SK-N-SH (cell line): Measurements from ENCODE around the gene MYD88. TPM values are rescaled to one million over a fixed set of nuclear protein-coding genes. Genes with fewer than 3 reads are reported as not detected.

Source experiments
- CTCF ChIA-PET: fragments of 300-600, 350-600 bp; formaldehyde crosslinking; extraction: SDS; loops from one replicate; lab custom pipeline; 2021; lab: Yijun Ruan, JAX
- POLR2A ChIA-PET: fragments of 350-600 bp; sonication (Branson Sonifier 250); formaldehyde crosslinking; extraction: SDS; loops from one replicate; lab custom pipeline; 2020; ENCODE audit warnings: antibody characterized with exemption, inconsistent platforms; lab: Yijun Ruan, JAX
- DNase-seq: peaks from one replicate; pipeline ENCODE4 v3.0.0; 2012
- H2AFZ ChIP-seq: fragments of 200-600 bp; sonication (generic); 2 replicates; pipeline ENCODE4 v1.8.1; 2016; ENCODE audit warnings: antibody characterized with exemption, mild to moderate bottlenecking, low read depth
- H3F3A ChIP-seq: fragments of 200-600 bp; sonication (generic); replicated peaks from 2 replicates; pipeline ENCODE3; 2016; ENCODE audit warnings: antibody characterized with exemption, mild to moderate bottlenecking; ENCODE audit not compliant: insufficient read depth
- H3K27ac ChIP-seq, 2 experiments: fragments of 200-500 bp in 1 of 2; fragments of 200-600 bp in 1 of 2; sonication (Bioruptor generic) in 1 of 2; sonication (generic), shearing (Covaris generic) in 1 of 2; 2 replicates each; pipeline versions ENCODE4 v1.5.1 to v1.6.1; 2014 to 2016; ENCODE audit warnings: low read depth in 2 of 2, inconsistent platforms in 1 of 2, low read length in 1 of 2, mild to moderate bottlenecking in 1 of 2, mixed read lengths in 1 of 2
- H3K27me3 ChIP-seq: fragments of 200-600 bp; sonication (generic), shearing (Covaris generic); 2 replicates; pipeline ENCODE4 v1.6.1; 2016; ENCODE audit warnings: mixed run types; ENCODE audit not compliant: insufficient read depth
- H3K36me3 ChIP-seq, 2 experiments: fragments of 200-500 bp in 1 of 2; fragments of 200-600 bp in 1 of 2; sonication (Bioruptor generic) in 1 of 2; sonication (generic) in 1 of 2; replicated peaks in 1 of 2; 2 replicates each; pipeline versions ENCODE3 to v1.5.1; 2014 to 2016; ENCODE audit warnings: low read length in 1 of 2, mild to moderate bottlenecking in 1 of 2; ENCODE audit not compliant: insufficient read depth in 2 of 2, control insufficient read depth in 1 of 2
- H3K4me1 ChIP-seq, 2 experiments: fragments of 200-500 bp in 1 of 2; fragments of 200-600 bp in 1 of 2; sonication (Bioruptor generic) in 1 of 2; sonication (generic), shearing (Covaris generic) in 1 of 2; 2 replicates each; pipeline versions ENCODE4 v1.5.1 to v1.6.1; 2014 to 2016; ENCODE audit warnings: low read depth in 1 of 2, low read length in 1 of 2, mixed run types in 1 of 2; ENCODE audit not compliant: insufficient read depth in 2 of 2, control insufficient read depth in 1 of 2
- H3K4me2 ChIP-seq: fragments of 200-600 bp; sonication (generic), shearing (Covaris generic); 2 replicates; pipeline ENCODE4 v1.6.1; 2017; ENCODE audit warnings: mixed run types
- H3K4me3 ChIP-seq, 2 experiments: fragments of 200-500 bp in 1 of 2; fragments of 200-600 bp in 1 of 2; sonication (Bioruptor generic) in 1 of 2; sonication (generic), shearing (Covaris generic) in 1 of 2; 2 replicates each; pipeline versions ENCODE4 v1.5.1 to v1.8.1; 2014 to 2016; ENCODE audit warnings: low read depth in 2 of 2, inconsistent platforms in 1 of 2, low read length in 1 of 2, mild to moderate bottlenecking in 1 of 2, mixed read lengths in 1 of 2, moderate library complexity in 1 of 2
- H3K79me2 ChIP-seq: fragments of 200-600 bp; sonication (generic); 2 replicates; pipeline ENCODE4 v1.8.1; 2017; ENCODE audit warnings: mild to moderate bottlenecking; ENCODE audit not compliant: insufficient read depth
- H3K9ac ChIP-seq: fragments of 200-600 bp; sonication (generic); 2 replicates; pipeline ENCODE4 v1.6.1; 2017; ENCODE audit warnings: mixed run types
- H3K9me2 ChIP-seq: fragments of 200-600 bp; sonication (generic); 2 replicates; pipeline ENCODE4 v1.6.1; 2017; ENCODE audit warnings: mixed run types
- H3K9me3 ChIP-seq: fragments of 200-600 bp; sonication (generic); 2 replicates; pipeline ENCODE4 v1.6.1; 2017; ENCODE audit warnings: mixed run types, mild to moderate bottlenecking, moderate library complexity
- H4K20me1 ChIP-seq: fragments of 200-600 bp; sonication (generic); 2 replicates; pipeline ENCODE4 v1.6.1; 2017; ENCODE audit warnings: mild to moderate bottlenecking, mixed run types; ENCODE audit not compliant: insufficient read depth
- ELF1 ChIP-seq: IDR thresholded peaks from 2 replicates; pipeline ENCODE4 v1.4.0; 2012
- GABPA ChIP-seq: IDR thresholded peaks from 2 replicates; pipeline ENCODE4 v1.4.0; 2012; ENCODE audit warnings: low read depth, mild to moderate bottlenecking
- MEF2A ChIP-seq: IDR thresholded peaks from 2 replicates; pipeline ENCODE4 v1.4.0; 2012; ENCODE audit warnings: low read depth, borderline replicate concordance
- RCOR1 ChIP-seq: fragments of 150-350 bp; IDR thresholded peaks from 2 replicates; pipeline ENCODE4 v1.6.1; 2017; ENCODE audit warnings: antibody characterized with exemption, low read length
- RFX5 ChIP-seq: IDR thresholded peaks from 2 replicates; pipeline ENCODE4 v1.6.1; 2012; ENCODE audit warnings: mild to moderate bottlenecking, improper control_type of control experiment, low read length
- WGBS: methylation state at CpG from one replicate; pipeline ENCODE4 v1.1.6; 2017; ENCODE audit warnings: low lambda C conversion rate; 5-methylcytosine and 5-hydroxymethylcytosine counted together
- polyA plus RNA-seq, 3 experiments: library from polyadenylated mRNA; depleted of rRNA; stranded (reverse); fragments of >200 nt; gene quantifications; 2 replicates each; pipeline ENCODE4 v1.2.3, GENCODE V29; 2012
- TF ChIP-seq, protein P1 (sequence below): IDR thresholded peaks from 2 replicates; pipeline ENCODE4 v1.4.0; 2012; ENCODE audit warnings: low read depth, borderline replicate concordance
- TF ChIP-seq, protein P2 (sequence below): IDR thresholded peaks from 2 replicates; pipeline ENCODE4; 2012
- TF ChIP-seq, protein P3 (sequence below): IDR thresholded peaks from 2 replicates; pipeline ENCODE4 v1.4.0; 2012; ENCODE audit warnings: low read depth
- TF ChIP-seq, protein P4 (sequence below): IDR thresholded peaks from 2 replicates; pipeline ENCODE4 v1.6.1; 2012; ENCODE audit warnings: mild to moderate bottlenecking, low read depth, low read length, moderate library complexity

Gene MYD88
- polyA plus RNA-seq, 1 of the 3 experiments (the other 2 are of a cell fraction) = 24.0 TPM

DNA sequence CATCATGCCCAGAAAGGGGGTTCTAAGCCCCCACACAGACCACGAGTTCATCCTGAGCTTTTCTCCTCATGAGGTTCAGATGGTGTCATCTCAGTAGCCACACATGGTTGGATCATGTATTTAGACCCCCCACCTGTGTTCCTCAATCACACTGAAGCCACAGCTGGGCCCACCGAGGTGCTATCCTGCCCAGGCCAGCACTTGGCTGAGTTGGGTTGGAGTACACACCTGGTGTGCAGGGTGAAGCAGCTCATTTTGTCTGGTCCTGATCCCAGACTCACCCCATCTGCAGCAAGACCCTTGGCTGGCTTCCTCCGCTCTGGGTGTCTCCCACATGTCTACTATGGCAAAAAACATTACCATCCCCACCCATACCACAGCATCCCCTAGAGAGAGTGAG lies 43.5 kb upstream of the MYD88 start:
- H3K9me3 ChIP-seq = no peaks in the 10 kb centered on the region
- H3K27ac ChIP-seq = no peak overlapping the region
- H3K4me3 ChIP-seq = no peak overlapping the region
- WGBS = 9% methylated on average over 3 of the region's 3 CpGs
- CTCF ChIA-PET = interaction anchor here (1.0 to 2.8 kb wide), 2 partner anchors 24 to 385 kb away, joined by 3 to 11 read pairs; no protein-coding TSS in a partner anchor
- no peak for DNase-seq
- peaks cover 13% of the 10 kb centered on the region; the same call in 1 of the 2 replicates for H3K27me3 ChIP-seq
- no peak overlapping the region for H3K9ac ChIP-seq
- no peaks in the 10 kb centered on the region for H3K36me3 ChIP-seq
- H2AFZ ChIP-seq = no peak overlapping the region
- no peaks in the 10 kb centered on the region for H3K79me2 ChIP-seq
- no peaks in the 10 kb centered on the region for H3F3A ChIP-seq
- no peak for TF ChIP-seq RFX5
- TF ChIP-seq, protein P1, sequence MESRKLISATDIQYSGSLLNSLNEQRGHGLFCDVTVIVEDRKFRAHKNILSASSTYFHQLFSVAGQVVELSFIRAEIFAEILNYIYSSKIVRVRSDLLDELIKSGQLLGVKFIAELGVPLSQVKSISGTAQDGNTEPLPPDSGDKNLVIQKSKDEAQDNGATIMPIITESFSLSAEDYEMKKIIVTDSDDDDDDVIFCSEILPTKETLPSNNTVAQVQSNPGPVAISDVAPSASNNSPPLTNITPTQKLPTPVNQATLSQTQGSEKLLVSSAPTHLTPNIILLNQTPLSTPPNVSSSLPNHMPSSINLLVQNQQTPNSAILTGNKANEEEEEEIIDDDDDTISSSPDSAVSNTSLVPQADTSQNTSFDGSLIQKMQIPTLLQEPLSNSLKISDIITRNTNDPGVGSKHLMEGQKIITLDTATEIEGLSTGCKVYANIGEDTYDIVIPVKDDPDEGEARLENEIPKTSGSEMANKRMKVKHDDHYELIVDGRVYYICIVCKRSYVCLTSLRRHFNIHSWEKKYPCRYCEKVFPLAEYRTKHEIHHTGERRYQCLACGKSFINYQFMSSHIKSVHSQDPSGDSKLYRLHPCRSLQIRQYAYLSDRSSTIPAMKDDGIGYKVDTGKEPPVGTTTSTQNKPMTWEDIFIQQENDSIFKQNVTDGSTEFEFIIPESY = no peak
- TF ChIP-seq, protein P2, sequence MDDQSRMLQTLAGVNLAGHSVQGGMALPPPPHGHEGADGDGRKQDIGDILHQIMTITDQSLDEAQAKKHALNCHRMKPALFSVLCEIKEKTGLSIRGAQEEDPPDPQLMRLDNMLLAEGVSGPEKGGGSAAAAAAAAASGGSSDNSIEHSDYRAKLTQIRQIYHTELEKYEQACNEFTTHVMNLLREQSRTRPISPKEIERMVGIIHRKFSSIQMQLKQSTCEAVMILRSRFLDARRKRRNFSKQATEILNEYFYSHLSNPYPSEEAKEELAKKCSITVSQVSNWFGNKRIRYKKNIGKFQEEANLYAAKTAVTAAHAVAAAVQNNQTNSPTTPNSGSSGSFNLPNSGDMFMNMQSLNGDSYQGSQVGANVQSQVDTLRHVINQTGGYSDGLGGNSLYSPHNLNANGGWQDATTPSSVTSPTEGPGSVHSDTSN = no peak
- no peak for TF ChIP-seq ELF1
- no peak for TF ChIP-seq GABPA
- TF ChIP-seq, protein P3, sequence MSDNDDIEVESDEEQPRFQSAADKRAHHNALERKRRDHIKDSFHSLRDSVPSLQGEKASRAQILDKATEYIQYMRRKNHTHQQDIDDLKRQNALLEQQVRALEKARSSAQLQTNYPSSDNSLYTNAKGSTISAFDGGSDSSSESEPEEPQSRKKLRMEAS = no peak
- TF ChIP-seq, protein P4, sequence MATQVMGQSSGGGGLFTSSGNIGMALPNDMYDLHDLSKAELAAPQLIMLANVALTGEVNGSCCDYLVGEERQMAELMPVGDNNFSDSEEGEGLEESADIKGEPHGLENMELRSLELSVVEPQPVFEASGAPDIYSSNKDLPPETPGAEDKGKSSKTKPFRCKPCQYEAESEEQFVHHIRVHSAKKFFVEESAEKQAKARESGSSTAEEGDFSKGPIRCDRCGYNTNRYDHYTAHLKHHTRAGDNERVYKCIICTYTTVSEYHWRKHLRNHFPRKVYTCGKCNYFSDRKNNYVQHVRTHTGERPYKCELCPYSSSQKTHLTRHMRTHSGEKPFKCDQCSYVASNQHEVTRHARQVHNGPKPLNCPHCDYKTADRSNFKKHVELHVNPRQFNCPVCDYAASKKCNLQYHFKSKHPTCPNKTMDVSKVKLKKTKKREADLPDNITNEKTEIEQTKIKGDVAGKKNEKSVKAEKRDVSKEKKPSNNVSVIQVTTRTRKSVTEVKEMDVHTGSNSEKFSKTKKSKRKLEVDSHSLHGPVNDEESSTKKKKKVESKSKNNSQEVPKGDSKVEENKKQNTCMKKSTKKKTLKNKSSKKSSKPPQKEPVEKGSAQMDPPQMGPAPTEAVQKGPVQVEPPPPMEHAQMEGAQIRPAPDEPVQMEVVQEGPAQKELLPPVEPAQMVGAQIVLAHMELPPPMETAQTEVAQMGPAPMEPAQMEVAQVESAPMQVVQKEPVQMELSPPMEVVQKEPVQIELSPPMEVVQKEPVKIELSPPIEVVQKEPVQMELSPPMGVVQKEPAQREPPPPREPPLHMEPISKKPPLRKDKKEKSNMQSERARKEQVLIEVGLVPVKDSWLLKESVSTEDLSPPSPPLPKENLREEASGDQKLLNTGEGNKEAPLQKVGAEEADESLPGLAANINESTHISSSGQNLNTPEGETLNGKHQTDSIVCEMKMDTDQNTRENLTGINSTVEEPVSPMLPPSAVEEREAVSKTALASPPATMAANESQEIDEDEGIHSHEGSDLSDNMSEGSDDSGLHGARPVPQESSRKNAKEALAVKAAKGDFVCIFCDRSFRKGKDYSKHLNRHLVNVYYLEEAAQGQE = no peak
- no peak for TF ChIP-seq MEF2A
- no peak for TF ChIP-seq RCOR1
- H3K4me2 ChIP-seq = no peak overlapping the region
- H4K20me1 ChIP-seq = no peaks in the 10 kb centered on the region
- H3K4me1 ChIP-seq = no peaks in the 10 kb centered on the region
- POLR2A ChIA-PET = no interaction called here
- no peaks in the 10 kb centered on the region for H3K9me2 ChIP-seq
